H9 (cell line): ENCODE measurements around the gene SET. TPM values are rescaled to one million over a fixed set of nuclear protein-coding genes. Genes with fewer than 3 reads are reported as not detected.

Experiments used
- DNase-seq: peaks from one replicate; pipeline ENCODE4 v3.0.0-alpha.2; 2017
- H2AFZ ChIP-seq: one replicate; pipeline ENCODE4 v1.6.1; 2013; ENCODE audit warnings: mild to moderate bottlenecking, low read length, control low read depth, moderate library complexity
- H2AK5ac ChIP-seq: 2 replicates; pipeline ENCODE4 v1.6.1; 2013; ENCODE audit warnings: low read length, control low read depth, mixed read lengths; ENCODE audit not compliant: insufficient read length
- H2BK120ac ChIP-seq: one replicate; pipeline ENCODE4 v1.6.1; 2013; ENCODE audit warnings: low read depth, mild to moderate bottlenecking, low read length, control low read depth, inconsistent platforms; ENCODE audit not compliant: poor library complexity, severe bottlenecking
- H2BK12ac ChIP-seq: 2 replicates; pipeline ENCODE4 v1.6.1; 2013; ENCODE audit warnings: low read length, control low read depth, mixed read lengths, low read depth; ENCODE audit not compliant: insufficient read length
- H2BK15ac ChIP-seq: 2 replicates; pipeline ENCODE4 v1.6.1; 2013; ENCODE audit warnings: low read depth, low read length, control low read depth
- H2BK20ac ChIP-seq: one replicate; pipeline ENCODE4 v1.6.1; 2013; ENCODE audit warnings: low read depth, mild to moderate bottlenecking, low read length, control low read depth, inconsistent platforms; ENCODE audit not compliant: poor library complexity, severe bottlenecking
- H2BK5ac ChIP-seq: 2 replicates; pipeline ENCODE4 v1.6.1; 2013; ENCODE audit warnings: low read length, control low read depth, mixed read lengths; ENCODE audit not compliant: insufficient read length
- H3K14ac ChIP-seq: 2 replicates; pipeline ENCODE4 v1.6.1; 2013; ENCODE audit warnings: low read length, control low read depth; ENCODE audit not compliant: insufficient read depth
- H3K18ac ChIP-seq: 2 replicates; pipeline ENCODE4 v1.6.1; 2013; ENCODE audit warnings: low read depth, mild to moderate bottlenecking, mixed read lengths, low read length, control low read depth; ENCODE audit not compliant: insufficient read length
- H3K23ac ChIP-seq: 2 replicates; pipeline ENCODE4 v1.6.1; 2013; ENCODE audit warnings: low read length, control low read depth, mixed read lengths, low read depth; ENCODE audit not compliant: insufficient read length
- H3K23me2 ChIP-seq: 2 replicates; pipeline ENCODE4 v1.6.1; 2013; ENCODE audit warnings: low read depth, mild to moderate bottlenecking, mixed read lengths, low read length, control low read depth; ENCODE audit not compliant: insufficient read length, poor library complexity, severe bottlenecking
- H3K27ac ChIP-seq: 2 replicates; pipeline ENCODE4 v1.5.1; 2013; ENCODE audit warnings: low read length, control low read depth, mixed read lengths, low read depth; ENCODE audit not compliant: insufficient read length
- H3K27me3 ChIP-seq: 2 replicates; pipeline ENCODE4 v1.6.1; 2013; ENCODE audit warnings: low read length, control low read depth, inconsistent platforms; ENCODE audit not compliant: insufficient read depth
- H3K4ac ChIP-seq: 2 replicates; pipeline ENCODE4 v1.6.1; 2013; ENCODE audit warnings: low read depth, mild to moderate bottlenecking, control low read depth, inconsistent platforms, low read length, moderate library complexity
- H3K4me1 ChIP-seq: 2 replicates; pipeline ENCODE4 v1.6.1; 2013; ENCODE audit warnings: low read length, control low read depth, inconsistent platforms; ENCODE audit not compliant: insufficient read depth
- H3K4me2 ChIP-seq: 2 replicates; pipeline ENCODE4 v1.6.1; 2013; ENCODE audit warnings: low read length, control low read depth, mixed read lengths; ENCODE audit not compliant: insufficient read length, insufficient read depth
- H3K56ac ChIP-seq: 2 replicates; pipeline ENCODE4 v1.6.1; 2013; ENCODE audit warnings: low read depth, mild to moderate bottlenecking, mixed read lengths, low read length, control low read depth; ENCODE audit not compliant: insufficient read length
- H3K79me1 ChIP-seq: 2 replicates; pipeline ENCODE4 v1.6.1; 2013; ENCODE audit warnings: low read depth, mild to moderate bottlenecking, moderate library complexity, low read length, control low read depth, inconsistent platforms; ENCODE audit not compliant: insufficient read depth, poor library complexity, severe bottlenecking
- H3K79me2 ChIP-seq: 2 replicates; pipeline ENCODE4 v1.6.1; 2013; ENCODE audit warnings: low read length, control low read depth, inconsistent platforms; ENCODE audit not compliant: insufficient read depth
- H3K9ac ChIP-seq: 2 replicates; pipeline ENCODE4 v1.6.1; 2013; ENCODE audit warnings: low read length, control low read depth, mixed read lengths; ENCODE audit not compliant: insufficient read length; ENCODE audit errors: extremely low read depth
- H3K9me3 ChIP-seq: one replicate; pipeline ENCODE4 v1.6.1; 2013; ENCODE audit warnings: low read depth, low read length, inconsistent platforms; ENCODE audit not compliant: control insufficient read depth
- H3T11ph ChIP-seq: one replicate; pipeline ENCODE4 v1.6.1; 2013; ENCODE audit warnings: mild to moderate bottlenecking, low read length, control low read depth, inconsistent platforms
- H4K20me1 ChIP-seq: one replicate; pipeline ENCODE4 v1.6.1; 2013; ENCODE audit not compliant: control insufficient read depth, insufficient read length, insufficient read depth
- H4K5ac ChIP-seq: 2 replicates; pipeline ENCODE4 v1.6.1; 2013; ENCODE audit warnings: low read depth, mild to moderate bottlenecking, mixed read lengths, low read length, control low read depth; ENCODE audit not compliant: insufficient read length
- H4K8ac ChIP-seq: replicated peaks from 2 replicates; pipeline ENCODE4 v1.6.1; 2013; ENCODE audit warnings: low read length, control low read depth, mixed read lengths, low read depth; ENCODE audit not compliant: insufficient read length
- H4K91ac ChIP-seq: 2 replicates; pipeline ENCODE4 v1.6.1; 2013; ENCODE audit warnings: low read depth, mild to moderate bottlenecking, moderate library complexity, mixed read lengths, low read length, control low read depth; ENCODE audit not compliant: insufficient read length
- H3K27ac Mint-ChIP-seq, 3 experiments: 2 replicates in 2 of 3; 3 replicates in 1 of 3; pipeline ENCODE4 v1.8.0; 2020 to 2021; ENCODE audit warnings: mixed read lengths in 3 of 3, mild to moderate bottlenecking in 1 of 3, moderate library complexity in 1 of 3
- H3K27me3 Mint-ChIP-seq: 2 replicates; pipeline ENCODE4 v1.8.0; 2021; ENCODE audit warnings: low read depth, mild to moderate bottlenecking, moderate library complexity, mixed read lengths
- H3K36me3 Mint-ChIP-seq, 3 experiments: 2 replicates in 2 of 3; 3 replicates in 1 of 3; pipeline ENCODE4 v1.8.0; 2020 to 2021; ENCODE audit warnings: low read depth in 3 of 3, mixed read lengths in 3 of 3; ENCODE audit not compliant: insufficient read depth in 1 of 3
- H3K4me1 Mint-ChIP-seq, 2 experiments: 2 replicates each; pipeline ENCODE4 v1.8.0; 2020; ENCODE audit warnings: mixed read lengths in 2 of 2
- H3K4me3 Mint-ChIP-seq, 2 experiments: 2 replicates in 1 of 2; 3 replicates in 1 of 2; pipeline ENCODE4 v1.8.0; 2020 to 2021; ENCODE audit warnings: mild to moderate bottlenecking in 2 of 2, mixed read lengths in 2 of 2, moderate library complexity in 1 of 2
- H3K9me3 Mint-ChIP-seq, 2 experiments: 2 replicates in 1 of 2; 3 replicates in 1 of 2; pipeline ENCODE4 v1.8.0; 2020; ENCODE audit warnings: mild to moderate bottlenecking in 2 of 2, mixed read lengths in 2 of 2, moderate library complexity in 1 of 2
- WGBS: extraction: QIAGEN DNeasy Blood & Tissue Kit; methylation state at CpG from one replicate; pipeline ENCODE4 v1.1.7; 2013; ENCODE audit warnings: missing lambda C conversion rate, low lambda C conversion rate, mixed read lengths; ENCODE audit not compliant: insufficient read length; ENCODE audit errors: extremely low coverage; 5-methylcytosine and 5-hydroxymethylcytosine counted together
- total RNA-seq: library from RNA; stranded (reverse); gene quantifications from 2 replicates; pipeline ENCODE4 v1.2.1, GENCODE V29; 2021
- TF ChIP-seq, protein P1 (sequence below): fragments of 200-600 bp; sonication (generic); conservative IDR thresholded peaks from 3 replicates; pipeline ENCODE4 v1.8.0; 2021; ENCODE audit warnings: antibody characterized with exemption, mild to moderate bottlenecking

Gene SET
- total RNA-seq, 1 experiment from 2014 or later: 1,148 TPM

DNA sequence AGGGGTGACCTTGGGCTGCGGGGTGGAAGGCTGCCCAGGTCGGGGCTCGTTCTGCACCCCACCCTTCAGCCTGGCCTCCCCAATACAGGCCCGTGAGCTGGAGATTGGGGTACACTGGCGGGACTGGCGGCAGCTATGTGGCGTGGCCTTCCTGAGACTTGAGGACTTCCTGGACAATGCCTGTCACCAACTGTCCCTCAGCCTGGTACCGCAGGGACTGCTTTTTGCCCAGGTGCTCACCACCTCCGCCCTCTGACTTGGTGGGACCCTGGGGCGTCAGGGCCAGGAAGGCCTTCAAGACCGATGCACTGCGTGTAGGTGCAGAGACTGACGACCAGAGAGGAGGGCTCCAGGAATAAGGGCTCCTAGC is 24.4 kb downstream of the SET start:
- Histone ChIP-seq H3K14ac (no peak overlapping the region), H3T11ph (no peak overlapping the region), H2BK15ac (no peak overlapping the region), H4K8ac (no peak overlapping the region), H3K23me2 (no peaks in the 10 kb centered on the region), H3K4me1 (no peaks in the 10 kb centered on the region), H2BK20ac (no peak overlapping the region), H3K18ac (no peak overlapping the region), H2BK5ac (no peak overlapping the region), H3K56ac (no peak overlapping the region), H2AK5ac (no peak overlapping the region), H3K9me3 (no peaks in the 10 kb centered on the region), H3K27ac (no peak overlapping the region), H4K20me1 (no peaks in the 10 kb centered on the region), H2BK120ac (no peak overlapping the region), H3K27me3 (no peaks in the 10 kb centered on the region), H3K4me2 (no peak overlapping the region), H4K5ac (no peak overlapping the region), H3K23ac (no peak overlapping the region), H3K4ac (no peak overlapping the region), H4K91ac (no peak overlapping the region), H3K79me2 (no peaks in the 10 kb centered on the region), H3K79me1 (no peaks in the 10 kb centered on the region), H3K9ac (no peak overlapping the region), H2AFZ (no peak overlapping the region), H2BK12ac (no peak overlapping the region)
- no CpG with 5 or more reads among the region's 13 CpGs for WGBS
- peaks cover 8 to 33% (median 23%) of the 10 kb centered on the region in 3 experiments; a peak in 6 of 7 replicates for H3K36me3 Mint-ChIP-seq
- peak; percentile 29 for DNase-seq
- H3K9me3 Mint-ChIP-seq: no peaks in the 10 kb centered on the region; a peak in 1 of 5 replicates
- TF ChIP-seq, protein P1, sequence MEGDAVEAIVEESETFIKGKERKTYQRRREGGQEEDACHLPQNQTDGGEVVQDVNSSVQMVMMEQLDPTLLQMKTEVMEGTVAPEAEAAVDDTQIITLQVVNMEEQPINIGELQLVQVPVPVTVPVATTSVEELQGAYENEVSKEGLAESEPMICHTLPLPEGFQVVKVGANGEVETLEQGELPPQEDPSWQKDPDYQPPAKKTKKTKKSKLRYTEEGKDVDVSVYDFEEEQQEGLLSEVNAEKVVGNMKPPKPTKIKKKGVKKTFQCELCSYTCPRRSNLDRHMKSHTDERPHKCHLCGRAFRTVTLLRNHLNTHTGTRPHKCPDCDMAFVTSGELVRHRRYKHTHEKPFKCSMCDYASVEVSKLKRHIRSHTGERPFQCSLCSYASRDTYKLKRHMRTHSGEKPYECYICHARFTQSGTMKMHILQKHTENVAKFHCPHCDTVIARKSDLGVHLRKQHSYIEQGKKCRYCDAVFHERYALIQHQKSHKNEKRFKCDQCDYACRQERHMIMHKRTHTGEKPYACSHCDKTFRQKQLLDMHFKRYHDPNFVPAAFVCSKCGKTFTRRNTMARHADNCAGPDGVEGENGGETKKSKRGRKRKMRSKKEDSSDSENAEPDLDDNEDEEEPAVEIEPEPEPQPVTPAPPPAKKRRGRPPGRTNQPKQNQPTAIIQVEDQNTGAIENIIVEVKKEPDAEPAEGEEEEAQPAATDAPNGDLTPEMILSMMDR: no peak
- no peak overlapping the region for H3K27ac Mint-ChIP-seq
- H3K27me3 Mint-ChIP-seq: no peaks in the 10 kb centered on the region
- H3K4me3 Mint-ChIP-seq: no peak overlapping the region
- no peaks in the 10 kb centered on the region for H3K4me1 Mint-ChIP-seq
